Stimulated activated CD8-positive, alpha-beta memory T cell treated with anti-CD3 and anti-CD28 coated beads, Interleukin-7, amount 100 ng/mL, for 4 hours (primary cell): ENCODE measurements around the gene ADARB2.

Source experiments
- DNase-seq, 2 donors: peaks; one replicate each; pipeline ENCODE4 v3.0.0-alpha.2; 2020; ENCODE audit warnings: low read depth in 2 of 2

The ADARB2 gene

DNA sequence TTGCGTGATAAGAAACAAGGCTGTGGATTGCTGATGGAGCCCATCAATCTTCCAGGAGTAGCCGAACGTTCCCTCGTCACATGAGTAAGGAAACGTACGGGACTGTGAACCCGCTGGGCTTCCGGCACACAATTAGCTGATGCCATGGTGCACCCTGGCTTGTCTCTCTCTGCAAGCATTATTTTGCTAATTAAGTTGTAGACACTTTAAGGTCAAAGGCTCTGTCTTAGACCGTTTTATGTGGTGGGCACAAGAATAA is 50.9 kb downstream of the ADARB2 start:
- no peak for DNase-seq

GRCh38 chr10:1685699-1686490 is 51.4 kb downstream of the ADARB2 start:
- DNase-seq: no peak

GRCh38 chr10:1684991-1685390 is 52.3 kb downstream of the ADARB2 start:
- no peak for DNase-seq

GRCh38 chr10:1683649-1684048 is 53.7 kb downstream of the ADARB2 start:
- DNase-seq: no peak

GRCh38 chr10:1679821-1680650 is 57.3 kb downstream of the ADARB2 start:
- no peak for DNase-seq

- no peak for DNase-seq
These were observed 59.2 kb downstream of the ADARB2 start for GRCh38 chr10:1678084-1678483.

- DNase-seq: no peak
These were observed 59.9 kb downstream of the ADARB2 start for GRCh38 chr10:1677307-1677939.

DNA sequence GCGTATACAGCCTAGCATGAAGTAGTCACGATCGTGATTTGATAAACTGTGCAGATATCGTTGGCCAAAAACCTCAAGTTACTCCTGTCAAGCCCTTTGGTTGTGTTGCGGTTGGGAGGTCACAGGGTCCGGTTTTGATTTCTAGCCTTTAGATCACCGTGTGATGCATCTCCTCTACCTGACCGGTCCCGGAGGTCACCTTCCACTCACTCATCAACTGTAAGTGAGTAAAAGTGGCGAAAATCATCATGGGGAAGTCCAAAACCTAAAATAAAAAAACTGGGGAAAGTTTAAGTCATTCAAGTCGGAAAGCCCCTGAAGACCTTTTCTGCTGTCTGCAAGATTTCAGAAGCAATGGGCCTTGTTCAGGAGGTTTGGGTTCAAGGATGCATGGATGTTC is 62.8 kb downstream of the ADARB2 start:
- no peak for DNase-seq

DNA sequence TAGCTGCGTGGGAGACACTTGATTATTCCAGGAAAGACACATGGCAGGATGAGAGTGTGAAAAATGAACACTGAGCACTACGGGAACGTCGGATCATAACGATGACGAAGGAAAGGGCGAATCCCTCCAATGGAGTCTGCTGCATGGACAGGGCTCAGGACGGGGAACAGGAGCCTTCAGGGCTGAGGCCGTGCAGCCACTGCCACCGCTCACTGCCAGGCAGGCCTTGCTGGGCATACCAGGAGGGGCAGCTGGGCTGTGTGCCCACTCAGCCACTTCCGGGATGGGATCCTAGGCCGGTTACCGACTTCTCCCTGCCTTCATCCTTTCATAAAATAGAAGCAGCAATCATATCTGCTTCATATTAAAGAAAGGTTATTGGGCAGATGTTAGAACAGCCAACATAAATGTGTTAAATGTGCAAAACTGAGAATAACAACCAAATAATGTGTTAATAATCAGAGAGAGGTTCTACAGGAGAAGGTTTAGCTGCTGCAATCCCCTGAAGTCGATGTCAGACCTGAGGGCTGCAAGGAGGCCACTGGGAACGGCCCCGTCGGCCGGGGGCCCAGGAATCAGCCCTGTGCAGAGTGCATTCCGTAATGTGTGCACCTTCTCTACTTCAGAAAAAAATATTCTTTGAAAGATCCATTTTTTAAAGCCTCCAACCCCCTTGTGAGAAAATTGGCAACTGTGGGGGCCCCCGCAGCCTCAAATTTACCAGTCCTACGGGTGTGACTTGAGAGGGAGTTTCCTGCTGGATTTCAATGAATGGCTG is 63.6 kb downstream of the ADARB2 start:
- DNase-seq: no peak

DNA sequence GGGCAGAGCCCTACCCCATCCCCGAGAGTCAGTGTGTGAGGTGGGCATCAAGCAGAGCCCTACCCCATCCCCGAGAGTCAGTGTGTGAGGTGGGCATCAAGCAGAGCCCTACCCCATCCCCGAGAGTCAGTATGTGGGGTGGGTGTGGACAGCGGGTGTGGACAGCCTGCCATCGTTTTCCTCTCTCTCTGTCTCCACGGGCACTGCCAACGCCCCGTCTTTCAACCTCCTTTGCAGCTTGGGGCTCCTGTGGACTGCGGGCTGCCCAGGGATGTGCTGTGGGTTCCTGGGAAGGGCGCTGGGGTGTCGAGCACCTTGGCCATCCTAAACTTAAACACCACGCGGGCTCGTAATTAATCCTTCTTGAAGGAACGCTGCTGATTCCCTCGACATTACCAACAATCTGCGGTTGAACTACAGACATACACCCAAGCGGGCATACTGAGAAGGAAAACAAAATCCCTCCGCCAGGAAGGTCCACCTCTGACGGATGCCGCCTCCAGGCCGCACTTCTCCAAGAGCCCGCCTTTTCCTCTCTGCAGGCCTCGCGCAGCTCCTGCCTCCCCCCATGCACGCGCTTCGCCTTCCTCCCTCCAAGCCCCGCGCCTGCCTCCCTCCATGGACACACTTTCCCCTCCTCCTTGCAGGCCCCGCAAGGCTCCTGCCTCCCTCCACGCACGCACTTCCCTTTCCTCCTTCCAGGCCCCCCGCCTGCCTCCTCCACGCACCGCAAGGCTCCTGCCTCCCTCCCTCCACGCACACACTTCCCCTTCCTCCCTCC is 65.1 kb downstream of the ADARB2 start:
- no peak for DNase-seq

DNA sequence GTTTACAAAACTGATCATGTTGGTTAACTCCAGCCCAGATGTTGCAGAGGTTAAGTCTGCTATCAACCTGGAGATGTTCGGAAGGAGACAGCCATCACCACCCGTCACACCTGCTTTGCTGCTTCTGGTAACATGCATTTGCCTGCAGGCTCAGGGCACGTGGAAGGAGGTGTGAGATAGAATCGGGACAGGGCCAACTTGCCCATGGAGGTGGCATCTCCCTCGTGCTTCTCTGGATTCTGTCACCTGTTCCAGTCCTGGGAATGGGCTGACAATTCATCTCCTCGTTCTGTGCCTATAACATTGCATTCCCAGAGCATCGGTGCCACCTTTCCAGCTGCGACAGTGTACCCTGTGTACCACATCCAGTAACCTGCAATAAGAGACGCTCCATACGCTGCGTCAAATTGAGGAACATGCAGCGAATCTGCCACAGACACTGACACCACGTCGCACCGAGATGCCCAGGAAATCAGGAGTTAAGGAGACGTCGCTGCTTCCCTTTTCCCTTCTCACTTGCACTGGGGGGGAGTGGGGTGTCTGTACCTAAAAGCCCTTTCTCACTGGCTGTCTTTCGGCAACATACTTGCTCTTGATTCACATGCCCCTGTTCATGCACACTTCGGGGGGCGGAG is 65.8 kb downstream of the ADARB2 start:
- no peak for DNase-seq

GRCh38 chr10:1670541-1671365 is 66.6 kb downstream of the ADARB2 start:
- no peak for DNase-seq

DNA sequence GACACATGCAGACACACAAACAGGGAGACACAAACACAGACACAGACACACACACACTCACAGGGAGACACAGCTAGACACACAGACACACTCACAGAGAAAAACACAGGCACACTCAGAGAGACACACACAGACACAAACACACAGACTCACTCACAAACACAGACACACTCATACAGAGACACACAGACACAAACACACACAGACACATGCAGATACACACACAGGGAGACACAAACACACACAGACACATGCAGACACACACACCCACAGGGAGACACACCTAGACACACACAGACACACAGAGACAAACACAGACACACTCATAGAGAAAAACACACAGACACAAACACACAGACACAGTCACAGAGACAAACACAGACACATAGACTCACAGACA is 67.9 kb downstream of the ADARB2 start:
- no peak for DNase-seq

GRCh38 chr10:1668399-1668798 is 68.9 kb downstream of the ADARB2 start:
- no peak for DNase-seq

DNA sequence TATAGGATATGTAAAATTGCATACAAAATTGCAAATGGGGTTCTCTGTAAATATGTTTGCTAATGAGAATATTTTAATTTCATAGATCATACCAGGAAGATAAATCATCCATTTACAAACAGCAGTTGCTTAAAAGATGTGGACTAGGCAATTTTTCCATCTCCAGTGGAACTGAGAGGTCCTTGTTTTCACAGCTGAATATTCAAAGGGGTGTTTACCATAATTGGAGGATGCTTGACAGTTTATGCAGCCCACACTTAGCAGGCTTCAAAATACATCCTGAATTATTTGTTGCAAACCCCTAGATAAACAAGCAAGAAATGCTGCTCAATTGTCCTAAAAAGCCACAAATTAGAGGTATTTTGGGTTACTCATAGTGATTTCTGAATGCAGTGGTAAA is 69.9 kb downstream of the ADARB2 start:
- no peak for DNase-seq

DNA sequence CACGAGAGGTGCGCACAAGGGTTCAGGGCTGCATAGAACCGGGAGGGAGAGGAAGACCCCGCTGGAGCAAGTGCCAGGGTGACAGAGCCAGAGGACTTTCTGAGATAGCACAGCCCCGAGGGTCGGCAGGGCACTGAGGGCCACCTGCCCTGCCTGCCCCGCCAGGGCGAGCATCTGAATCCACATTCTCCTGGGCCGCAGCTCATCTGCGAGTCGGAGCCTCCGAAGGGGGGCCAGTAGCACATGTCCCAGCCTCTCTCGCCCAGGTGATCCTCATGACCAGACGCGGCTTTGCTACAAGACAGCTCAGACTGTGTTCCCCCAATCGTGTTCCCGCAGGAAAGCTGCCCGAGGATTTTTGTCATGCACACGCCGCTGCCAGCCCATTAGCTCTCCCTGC is 71.2 kb downstream of the ADARB2 start:
- no peak for DNase-seq

DNA sequence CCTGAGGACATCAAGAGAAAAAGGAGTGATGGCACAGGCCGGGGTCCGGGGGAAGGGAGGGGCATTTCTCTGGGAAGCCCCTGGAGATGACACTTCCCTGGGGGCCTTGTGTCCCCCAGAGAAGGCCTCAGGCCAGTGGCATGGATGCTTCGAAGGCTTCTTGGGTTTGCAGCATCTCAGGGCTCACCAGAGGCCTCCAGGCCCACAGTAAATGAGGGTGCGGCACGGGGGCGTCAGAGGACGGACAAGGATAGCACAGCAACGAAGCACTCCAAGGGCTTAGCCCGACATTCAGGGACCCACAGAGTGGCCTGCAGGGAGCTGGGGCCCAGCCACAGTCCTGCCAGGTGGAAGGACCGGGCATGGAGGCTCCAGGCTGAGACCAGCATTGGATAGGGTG is 71.6 kb downstream of the ADARB2 start:
- DNase-seq: no peak

GRCh38 chr10:1665021-1665661 is 72.2 kb downstream of the ADARB2 start:
- no peak for DNase-seq

- DNase-seq: no peak
These were observed 72.9 kb downstream of the ADARB2 start for GRCh38 chr10:1664333-1664964.
